22Rv1 (cell line): ENCODE measurements around the gene KIAA0232.

ENCODE experiments used
- CTCF ChIP-seq: fragments of 450-650 bp; IDR thresholded peaks from 2 replicates; pipeline ENCODE4 v1.5.1; 2017; ENCODE audit warnings: mild to moderate bottlenecking
- ZFX ChIP-seq: fragments of 450-650 bp; IDR thresholded peaks from 2 replicates; pipeline ENCODE4 v1.6.1; 2017; ENCODE audit warnings: antibody characterized with exemption, borderline replicate concordance

GRCh38 chr4:6763330-6763851, 19.1 kb upstream of the KIAA0232 start:
- no peak for TF ChIP-seq CTCF
- no peak for TF ChIP-seq ZFX
